Head of caudate nucleus (tissue), 42 donors: ENCODE data around the gene FBXL13.
"Not testable (repeated sequence)": the region's sequence is repeated elsewhere in the genome, so short reads cannot be mapped to it uniquely, and the experiment has no call there.

Source experiments
- DNase-seq, 42 donors: peaks; one replicate each; pipeline versions ENCODE4 v3.0.0 to v3.0.0-alpha.2; 2020 to 2021; ENCODE audit warnings: mixed read lengths in 7 of 42
- intact Hi-C: fragments of 100-400 bp; cut with DNase I; formaldehyde crosslinking; loops from one replicate; pipeline ENCODE4 v1.15.0; 2022

The FBXL13 gene

GRCh38 chr7:102967798-102968197 lies 106.8 kb downstream of the FBXL13 start:
- intact Hi-C loops: no loop called here
- DNase-seq: no peak

GRCh38 chr7:102966465-102966864 lies 108.1 kb downstream of the FBXL13 start:
- intact Hi-C loops: no loop called here
- DNase-seq: no peak

- DNase-seq, intact Hi-C loops: not testable (repeated sequence)
These were observed 112.6 kb downstream of the FBXL13 start for GRCh38 chr7:102961993-102962392.

- DNase-seq: not testable (repeated sequence)
These were observed 116.6 kb downstream of the FBXL13 start for GRCh38 chr7:102958004-102958403.

GRCh38 chr7:102954359-102954758 lies 120.2 kb downstream of the FBXL13 start:
- DNase-seq, intact Hi-C loops: not testable (repeated sequence)

More at GRCh38 chr7:102958004-102958403, 116.6 kb downstream of the FBXL13 start:
- intact Hi-C loops: not testable (repeated sequence)

- intact Hi-C loops: no loop called here
- no peak for DNase-seq
These were observed 121.2 kb downstream of the FBXL13 start for GRCh38 chr7:102953406-102953805.

GRCh38 chr7:102951839-102952238 lies 122.8 kb downstream of the FBXL13 start:
- intact Hi-C loops: no loop called here
- DNase-seq: no peak

GRCh38 chr7:102944241-102944640 lies 130.4 kb downstream of the FBXL13 start:
- intact Hi-C loops: no loop called here
- no peak for DNase-seq

- intact Hi-C loops: no loop called here
- no peak for DNase-seq
These were observed 131.0 kb downstream of the FBXL13 start for GRCh38 chr7:102943423-102944169.

- intact Hi-C loops: no loop called here
- DNase-seq: no peak
These were observed 131.7 kb downstream of the FBXL13 start for GRCh38 chr7:102942868-102943267.

GRCh38 chr7:102942181-102942866 lies 132.3 kb downstream of the FBXL13 start:
- no peak for DNase-seq

GRCh38 chr7:102938679-102939078 lies 135.9 kb downstream of the FBXL13 start:
- intact Hi-C loops: no loop called here
- DNase-seq: no peak

More at GRCh38 chr7:102942181-102942866, 132.3 kb downstream of the FBXL13 start:
- intact Hi-C loops: no loop called here

GRCh38 chr7:102935450-102936115 lies 139.0 kb downstream of the FBXL13 start:
- intact Hi-C loops: no loop called here

GRCh38 chr7:102934701-102935100 lies 139.9 kb downstream of the FBXL13 start:
- no peak for DNase-seq
- intact Hi-C loops: no loop called here

More at GRCh38 chr7:102935450-102936115, 139.0 kb downstream of the FBXL13 start:
- DNase-seq: no peak

GRCh38 chr7:102934239-102934638 lies 140.4 kb downstream of the FBXL13 start:
- no peak for DNase-seq

GRCh38 chr7:102933763-102934162 lies 140.8 kb downstream of the FBXL13 start:
- intact Hi-C loops: no loop called here
- peak in 29 of 42 donors; percentile 5 to 67 (median 23) for DNase-seq

More at GRCh38 chr7:102934239-102934638, 140.4 kb downstream of the FBXL13 start:
- intact Hi-C loops: no loop called here

- intact Hi-C loops: no loop called here
- DNase-seq: no peak
These were observed 142.8 kb downstream of the FBXL13 start for GRCh38 chr7:102931757-102932156.

GRCh38 chr7:102927312-102927933 lies 147.2 kb downstream of the FBXL13 start:
- intact Hi-C loops: no loop called here
- no peak for DNase-seq

- no peak for DNase-seq
- intact Hi-C loops: no loop called here
These were observed 147.8 kb downstream of the FBXL13 start for GRCh38 chr7:102926783-102927140.
